T-helper 1 cell treated with Interleukin-12 subunit alpha and Interleukin-12 subunit beta and Interleukin-4 antibody, amounts not matched to agents 30 μg/mL and 1 μg/mL, for 36 hours (primary cell): ENCODE measurements around the gene DIAPH2.

ENCODE experiments used
- H3K27ac Mint-ChIP-seq: one replicate; pipeline ENCODE4 v1.8.0; 2021; ENCODE audit warnings: mild to moderate bottlenecking, mixed read lengths
- H3K27me3 Mint-ChIP-seq: one replicate; pipeline ENCODE4 v1.8.0; 2021; ENCODE audit warnings: low read depth, mixed read lengths
- H3K36me3 Mint-ChIP-seq: one replicate; pipeline ENCODE4 v1.8.0; 2021; ENCODE audit warnings: low read depth, mixed read lengths
- H3K4me1 Mint-ChIP-seq: one replicate; pipeline ENCODE4 v1.8.0; 2021; ENCODE audit warnings: low read depth, mixed read lengths
- H3K4me3 Mint-ChIP-seq: one replicate; pipeline ENCODE4 v1.8.0; 2021; ENCODE audit warnings: mild to moderate bottlenecking, moderate library complexity, mixed read lengths
- H3K9me3 Mint-ChIP-seq: one replicate; pipeline ENCODE4 v1.8.0; 2021; ENCODE audit warnings: mixed read lengths

The DIAPH2 gene

GRCh38 chrX:97609357-97609756, 924.7 kb downstream of the DIAPH2 start:
- Mint-ChIP-seq H3K27ac (no peak overlapping the region), H3K27me3 (no peaks in the 10 kb centered on the region), H3K9me3 (no peaks in the 10 kb centered on the region), H3K36me3 (no peaks in the 10 kb centered on the region), H3K4me1 (no peaks in the 10 kb centered on the region), H3K4me3 (no peak overlapping the region)

GRCh38 chrX:97609938-97610337, 925.3 kb downstream of the DIAPH2 start:
- H3K27ac Mint-ChIP-seq = no peak overlapping the region
- H3K4me3 Mint-ChIP-seq = no peak overlapping the region
- no peaks in the 10 kb centered on the region for H3K4me1 Mint-ChIP-seq
- H3K36me3 Mint-ChIP-seq = no peaks in the 10 kb centered on the region
- H3K9me3 Mint-ChIP-seq = no peaks in the 10 kb centered on the region
- no peaks in the 10 kb centered on the region for H3K27me3 Mint-ChIP-seq

- H3K27me3 Mint-ChIP-seq = no peaks in the 10 kb centered on the region
- no peaks in the 10 kb centered on the region for H3K4me1 Mint-ChIP-seq
- no peaks in the 10 kb centered on the region for H3K9me3 Mint-ChIP-seq
- no peak overlapping the region for H3K4me3 Mint-ChIP-seq
- no peaks in the 10 kb centered on the region for H3K36me3 Mint-ChIP-seq
- no peak overlapping the region for H3K27ac Mint-ChIP-seq
Observed at GRCh38 chrX:97616883-97617530, 932.4 kb downstream of the DIAPH2 start.

GRCh38 chrX:97619499-97619898, 934.9 kb downstream of the DIAPH2 start:
- H3K27me3 Mint-ChIP-seq = no peaks in the 10 kb centered on the region
- no peak overlapping the region for H3K4me3 Mint-ChIP-seq
- no peaks in the 10 kb centered on the region for H3K36me3 Mint-ChIP-seq
- no peaks in the 10 kb centered on the region for H3K9me3 Mint-ChIP-seq
- H3K4me1 Mint-ChIP-seq = no peaks in the 10 kb centered on the region
- no peak overlapping the region for H3K27ac Mint-ChIP-seq

GRCh38 chrX:97622111-97622510, 937.5 kb downstream of the DIAPH2 start:
- H3K4me3 Mint-ChIP-seq = no peak overlapping the region

GRCh38 chrX:97628326-97628725, 943.7 kb downstream of the DIAPH2 start:
- Mint-ChIP-seq H3K4me1 (no peaks in the 10 kb centered on the region), H3K4me3 (no peak overlapping the region), H3K9me3 (no peaks in the 10 kb centered on the region), H3K27me3 (no peaks in the 10 kb centered on the region), H3K27ac (no peak overlapping the region), H3K36me3 (no peaks in the 10 kb centered on the region)

More at GRCh38 chrX:97622111-97622510, 937.5 kb downstream of the DIAPH2 start:
- Mint-ChIP-seq H3K36me3 (no peaks in the 10 kb centered on the region), H3K9me3 (no peaks in the 10 kb centered on the region), H3K27me3 (no peaks in the 10 kb centered on the region), H3K27ac (no peak overlapping the region), H3K4me1 (no peaks in the 10 kb centered on the region)

- H3K9me3 Mint-ChIP-seq = no peaks in the 10 kb centered on the region
- no peaks in the 10 kb centered on the region for H3K36me3 Mint-ChIP-seq
- H3K27ac Mint-ChIP-seq = no peak overlapping the region
- H3K27me3 Mint-ChIP-seq = no peaks in the 10 kb centered on the region
- H3K4me3 Mint-ChIP-seq = no peak overlapping the region
- H3K4me1 Mint-ChIP-seq = no peaks in the 10 kb centered on the region
Observed at GRCh38 chrX:97628807-97629596, 944.4 kb downstream of the DIAPH2 start.

GRCh38 chrX:97629597-97629985, 944.9 kb downstream of the DIAPH2 start:
- Mint-ChIP-seq H3K4me3 (no peak overlapping the region), H3K36me3 (no peaks in the 10 kb centered on the region), H3K4me1 (no peaks in the 10 kb centered on the region), H3K27ac (no peak overlapping the region), H3K27me3 (no peaks in the 10 kb centered on the region), H3K9me3 (no peaks in the 10 kb centered on the region)

GRCh38 chrX:97633798-97634197, 949.2 kb downstream of the DIAPH2 start:
- Mint-ChIP-seq H3K36me3 (no peaks in the 10 kb centered on the region), H3K4me3 (no peak overlapping the region), H3K4me1 (no peaks in the 10 kb centered on the region), H3K27ac (no peak overlapping the region), H3K27me3 (no peaks in the 10 kb centered on the region), H3K9me3 (no peaks in the 10 kb centered on the region)

- Mint-ChIP-seq H3K4me1 (no peaks in the 10 kb centered on the region), H3K4me3 (no peak overlapping the region)
Observed at GRCh38 chrX:97636473-97637140, 952.0 kb downstream of the DIAPH2 start.

GRCh38 chrX:97637289-97637688, 952.6 kb downstream of the DIAPH2 start:
- Mint-ChIP-seq H3K4me1 (no peaks in the 10 kb centered on the region), H3K4me3 (no peak overlapping the region), H3K36me3 (no peaks in the 10 kb centered on the region), H3K27me3 (no peaks in the 10 kb centered on the region), H3K9me3 (no peaks in the 10 kb centered on the region), H3K27ac (no peak overlapping the region)

More at GRCh38 chrX:97636473-97637140, 952.0 kb downstream of the DIAPH2 start:
- Mint-ChIP-seq H3K27me3 (no peaks in the 10 kb centered on the region), H3K9me3 (no peaks in the 10 kb centered on the region), H3K27ac (no peak overlapping the region), H3K36me3 (no peaks in the 10 kb centered on the region)

GRCh38 chrX:97638621-97639020, 954.0 kb downstream of the DIAPH2 start:
- Mint-ChIP-seq H3K9me3 (no peaks in the 10 kb centered on the region), H3K36me3 (no peaks in the 10 kb centered on the region), H3K4me3 (no peak overlapping the region), H3K4me1 (no peaks in the 10 kb centered on the region), H3K27ac (no peak overlapping the region), H3K27me3 (no peaks in the 10 kb centered on the region)

GRCh38 chrX:97639526-97639925, 954.9 kb downstream of the DIAPH2 start:
- Mint-ChIP-seq H3K27ac (no peak overlapping the region), H3K4me3 (no peak overlapping the region), H3K4me1 (no peaks in the 10 kb centered on the region), H3K36me3 (no peaks in the 10 kb centered on the region), H3K27me3 (no peaks in the 10 kb centered on the region), H3K9me3 (peaks cover 3% of the 10 kb centered on the region)
